Left cardiac atrium (tissue), 4 donors: Measurements from ENCODE around the gene TRAF2. TPM values are rescaled to one million over a fixed set of nuclear protein-coding genes. Genes with fewer than 3 reads are reported as not detected.
A peak's percentile ranks its signal among the peaks of the same experiment; 100 is the strongest.

Source experiments
- ATAC-seq, 2 donors: fragments of 200-7000 bp; cut with Tn5 transposase; one replicate each; pipeline ENCODE4 v1.9.1; 2020; ENCODE audit warnings: mild to moderate bottlenecking in 2 of 2, moderate library complexity in 2 of 2
- DNase-seq: peaks from one replicate; pipeline ENCODE4 v3.0.0-alpha.2; 2020
- intact Hi-C, 2 donors: fragments of 100-400 bp; cut with DNase I; formaldehyde crosslinking; loops; one replicate each; pipeline versions ENCODE4 v1.14.1 to v1.15.1; 2022 to 2023
- total RNA-seq, 2 donors: library from RNA; stranded (reverse); fragmentation: NEBNext Ultra II Directional; extraction: Animal tissue kit (Norgen Biotek cat#: 25700); gene quantifications; one replicate each; pipeline ENCODE4 v1.2.1, GENCODE V29; 2021
- donor health status: DM: no; HTN: yes; CAD: no.
- donor health status: DM: no; HTN: yes; CAD: no; lungs with severe emphysema.
- donor health status: DM: yes; HTN: yes; CAD: no.
- donor health status: Dilated cardiomyopathy.

TRAF2 gene
- total RNA-seq, 2 donors from 2014 or later, result 8.8 to 11.8 TPM

- intact Hi-C loops, result no loop called here
- ATAC-seq, result no peak
- peak; percentile 18 for DNase-seq
These were observed 31.4 kb upstream of the TRAF2 start for GRCh38 chr9:136854842-136855460.

GRCh38 chr9:136855461-136856078, 30.7 kb upstream of the TRAF2 start:
- intact Hi-C loops, result no loop called here
- peak; percentile 18 for DNase-seq
- ATAC-seq, result no peak

GRCh38 chr9:136856079-136856476, 30.2 kb upstream of the TRAF2 start:
- no peak for ATAC-seq
- no peak for DNase-seq
- intact Hi-C loops, result no loop called here

GRCh38 chr9:136856541-136857141, 29.7 kb upstream of the TRAF2 start:
- no peak for ATAC-seq
- peak; percentile 20 for DNase-seq
- intact Hi-C loops, result no loop called here

- peak; percentile 18 for DNase-seq
- ATAC-seq, result no peak
- intact Hi-C loops, result no loop called here
These were observed 29.1 kb upstream of the TRAF2 start for GRCh38 chr9:136857166-136857565.

GRCh38 chr9:136857581-136858412, 28.5 kb upstream of the TRAF2 start:
- intact Hi-C loops, result no loop called here
- no peak for ATAC-seq

GRCh38 chr9:136858452-136858843, 27.9 kb upstream of the TRAF2 start:
- peak; percentile 17 for DNase-seq
- ATAC-seq, result no peak

More at GRCh38 chr9:136857581-136858412, 28.5 kb upstream of the TRAF2 start:
- peak; percentile 21 for DNase-seq

GRCh38 chr9:136858844-136859757, 27.2 kb upstream of the TRAF2 start:
- DNase-seq (peak; percentile 66), ATAC-seq (peak; percentile 58 to 68)
- intact Hi-C loops, result no loop called here

More at GRCh38 chr9:136858452-136858843, 27.9 kb upstream of the TRAF2 start:
- intact Hi-C loops, result no loop called here

- intact Hi-C loops, result loop anchor here in 1 of 2 donors (10.0 kb wide), 1 partner anchor 64 kb away; no protein-coding TSS in a partner anchor
- DNase-seq, result peak; percentile 21
- no peak for ATAC-seq
These were observed 25.8 kb upstream of the TRAF2 start for GRCh38 chr9:136860529-136860928.

- intact Hi-C loops, result loop anchor here in 1 of 2 donors (10.0 kb wide), 1 partner anchor 64 kb away; no protein-coding TSS in a partner anchor
- peak; percentile 24 for DNase-seq
These were observed 25.1 kb upstream of the TRAF2 start for GRCh38 chr9:136860933-136861873.

GRCh38 chr9:136861874-136862457, 24.4 kb upstream of the TRAF2 start:
- DNase-seq (peak; percentile 20), ATAC-seq (no peak)
- intact Hi-C loops, result loop anchor here in 1 of 2 donors (10.0 kb wide), 1 partner anchor 63 kb away; no protein-coding TSS in a partner anchor

More at GRCh38 chr9:136860933-136861873, 25.1 kb upstream of the TRAF2 start:
- no peak for ATAC-seq

GRCh38 chr9:136862849-136863622, 23.3 kb upstream of the TRAF2 start:
- ATAC-seq (no peak), DNase-seq (peak; percentile 26)
- intact Hi-C loops, result loop anchor here in 1 of 2 donors (10.0 kb wide), 1 partner anchor 62 kb away; no protein-coding TSS in a partner anchor

GRCh38 chr9:136863623-136864273, 22.6 kb upstream of the TRAF2 start:
- no peak for ATAC-seq
- no peak for DNase-seq
- intact Hi-C loops, result loop anchor here in 1 of 2 donors (10.0 kb wide), 1 partner anchor 61 kb away; no protein-coding TSS in a partner anchor

- intact Hi-C loops, result loop anchor here in 1 of 2 donors (10.0 kb wide), 1 partner anchor 60 kb away; no protein-coding TSS in a partner anchor
- ATAC-seq, result no peak
- peak; percentile 17 for DNase-seq
These were observed 21.1 kb upstream of the TRAF2 start for GRCh38 chr9:136865041-136865767.

- peak; percentile 40 for DNase-seq
- peak; percentile 31 to 35 for ATAC-seq
- intact Hi-C loops, result loop anchor here in 1 of 2 donors (10.0 kb wide), 1 partner anchor 59 kb away; no protein-coding TSS in a partner anchor
These were observed 20.6 kb upstream of the TRAF2 start for GRCh38 chr9:136865768-136866103.
